HEK293 (cell line): Measurements from ENCODE around the gene UQCRFS1.
A peak's percentile ranks its signal among the peaks of the same experiment; 100 is the strongest.

Source experiments
- CTCF ChIA-PET: fragments of 350-600 bp; formaldehyde crosslinking; extraction: SDS; loops from one replicate; lab custom pipeline; 2021; ENCODE audit warnings: antibody characterized with exemption; lab: Yijun Ruan, JAX
- POLR2A ChIA-PET: fragments of 300-600 bp; formaldehyde crosslinking; extraction: SDS; loops from one replicate; lab custom pipeline; 2020; ENCODE audit warnings: antibody characterized with exemption, inconsistent platforms; lab: Yijun Ruan, JAX
- H3K27ac ChIP-seq: fragments of 200-500 bp; sonication (Bioruptor generic); 2 replicates; pipeline ENCODE4 v1.5.1; 2014; ENCODE audit warnings: low read depth, low read length, control low read depth, inconsistent platforms; ENCODE audit errors: extremely low read depth
- H3K36me3 ChIP-seq, 2 experiments: fragments of 200-500 bp in 1 of 2; sonication (Bioruptor generic) in 1 of 2; 1 replicate in 1 of 2; 2 replicates in 1 of 2; pipeline ENCODE4 v1.5.1; 2014 to 2017; ENCODE audit warnings: inconsistent platforms in 2 of 2, low read length in 2 of 2; ENCODE audit not compliant: control insufficient read depth in 2 of 2, insufficient read depth in 1 of 2
- H3K4me1 ChIP-seq: fragments of 200-500 bp; sonication (Bioruptor generic); 2 replicates; pipeline ENCODE4 v1.5.1; 2014; ENCODE audit warnings: mild to moderate bottlenecking, low read length, inconsistent platforms; ENCODE audit not compliant: control insufficient read depth, insufficient read depth
- H3K4me3 ChIP-seq: 2 replicates; pipeline ENCODE4 v1.5.1; 2011; ENCODE audit warnings: low read depth, mild to moderate bottlenecking, control low read depth, low read length, moderate library complexity
- H3K9me3 ChIP-seq: fragments of 200-500 bp; sonication (Bioruptor generic); 2 replicates; pipeline ENCODE4 v1.5.1; 2014; ENCODE audit warnings: low read depth, low read length, inconsistent platforms; ENCODE audit not compliant: control insufficient read depth, insufficient read depth
- ATF2 ChIP-seq: fragments of 450-650 bp; formaldehyde crosslinking; IDR thresholded peaks from 2 replicates; pipeline ENCODE4 v1.5.1; 2016; ENCODE audit warnings: missing biosample characterization, missing genetic modification characterization, low read depth
- GLI4 ChIP-seq: fragments of 450-650 bp; formaldehyde crosslinking; IDR thresholded peaks from 2 replicates; pipeline ENCODE4 v1.5.1; 2016; ENCODE audit warnings: missing biosample characterization, missing genetic modification characterization
- HOXD13 ChIP-seq: sonication (generic); formaldehyde crosslinking; IDR thresholded peaks from 2 replicates; pipeline ENCODE4 v1.8.0; 2022; ENCODE audit warnings: missing genetic modification reagents, borderline replicate concordance
- MEIS1 ChIP-seq: sonication (generic); formaldehyde crosslinking; IDR thresholded peaks from 2 replicates; pipeline ENCODE4 v1.8.1; 2022; ENCODE audit warnings: missing genetic modification reagents, mild to moderate bottlenecking, borderline replicate concordance
- MYNN ChIP-seq: fragments of 450-650 bp; formaldehyde crosslinking; IDR thresholded peaks from 2 replicates; pipeline ENCODE4 v1.5.1; 2016; ENCODE audit warnings: missing biosample characterization, missing genetic modification characterization, borderline replicate concordance
- ZBTB20 ChIP-seq: fragments of 450-650 bp; formaldehyde crosslinking; IDR thresholded peaks from 2 replicates; pipeline ENCODE4 v1.5.1; 2016; ENCODE audit warnings: missing biosample characterization, missing genetic modification characterization
- ZBTB48 ChIP-seq: fragments of 450-650 bp; formaldehyde crosslinking; IDR thresholded peaks from 2 replicates; pipeline ENCODE4 v1.5.1; 2016; ENCODE audit warnings: missing biosample characterization, missing genetic modification characterization
- ZNF133 ChIP-seq: fragments of 450-650 bp; formaldehyde crosslinking; IDR thresholded peaks from 2 replicates; pipeline ENCODE4 v1.5.1; 2016; ENCODE audit warnings: missing biosample characterization, missing genetic modification characterization
- ZNF239 ChIP-seq: fragments of 450-650 bp; formaldehyde crosslinking; IDR thresholded peaks from 2 replicates; pipeline ENCODE4 v1.5.1; 2016; ENCODE audit warnings: missing biosample characterization, missing genetic modification characterization
- ZNF280D ChIP-seq: fragments of 450-650 bp; formaldehyde crosslinking; IDR thresholded peaks from 2 replicates; pipeline ENCODE4 v1.5.1; 2016; ENCODE audit warnings: missing biosample characterization, missing genetic modification characterization
- ZNF324 ChIP-seq: fragments of 450-650 bp; formaldehyde crosslinking; IDR thresholded peaks from 2 replicates; pipeline ENCODE4 v1.5.1; 2016; ENCODE audit warnings: missing biosample characterization, missing genetic modification characterization
- ZNF449 ChIP-seq: fragments of 450-650 bp; formaldehyde crosslinking; IDR thresholded peaks from 2 replicates; pipeline ENCODE4 v1.5.1; 2017; ENCODE audit warnings: missing biosample characterization, mild to moderate bottlenecking, missing genetic modification characterization, moderate library complexity
- ZNF654 ChIP-seq: fragments of 450-650 bp; formaldehyde crosslinking; IDR thresholded peaks from 2 replicates; pipeline ENCODE4 v1.5.1; 2016; ENCODE audit warnings: low read depth, missing biosample characterization, missing genetic modification characterization
- ZNF707 ChIP-seq: fragments of 450-650 bp; formaldehyde crosslinking; IDR thresholded peaks from 2 replicates; pipeline ENCODE4 v1.5.1; 2016; ENCODE audit warnings: missing biosample characterization, missing genetic modification characterization
- ZNF785 ChIP-seq: fragments of 450-650 bp; formaldehyde crosslinking; IDR thresholded peaks from 2 replicates; pipeline ENCODE4 v1.5.1; 2016; ENCODE audit warnings: missing biosample characterization, missing genetic modification characterization
- ZNF792 ChIP-seq: fragments of 450-650 bp; formaldehyde crosslinking; IDR thresholded peaks from 2 replicates; pipeline ENCODE4 v1.5.1; 2016; ENCODE audit warnings: missing biosample characterization, missing genetic modification characterization

The UQCRFS1 gene

GRCh38 chr19:29194658-29195057, 18.3 kb downstream of the UQCRFS1 start:
- POLR2A ChIA-PET = no interaction called here

GRCh38 chr19:29193155-29193554, 19.8 kb downstream of the UQCRFS1 start:
- TF ChIP-seq HOXD13 (CRISPR knock-in tag) = no peak
- TF ChIP-seq ZNF785 (tag by site-specific recombination) = no peak
- no peak for TF ChIP-seq ZNF792 (tag by site-specific recombination)
- TF ChIP-seq ZNF654 (tag by site-specific recombination) = no peak
- TF ChIP-seq ZNF239 (tag by site-specific recombination) = no peak
- TF ChIP-seq, all 188 proteins: peak for 0
- ChIA-PET POLR2A (interaction anchor here (1.0 kb wide), 1 partner anchor 19 kb away, joined by 3 read pairs; no protein-coding TSS in a partner anchor), CTCF (interaction anchor here (0.5 to 1.3 kb wide), 6 partner anchors 20 to 335 kb away, joined by 3 to 5 read pairs (median 3); partner anchors contain the start of gene UQCRFS1)
- no peaks in the 10 kb centered on the region for H3K36me3 ChIP-seq
- H3K9me3 ChIP-seq = no peaks in the 10 kb centered on the region; the same call in none of the 2 replicates
- no peak overlapping the region for H3K4me3 ChIP-seq
- no peaks in the 10 kb centered on the region for H3K4me1 ChIP-seq
- H3K27ac ChIP-seq = 0 out of 2 replicates have a peak overlapping the region, but pooled peaks have one; percentile 11

More at GRCh38 chr19:29194658-29195057, 18.3 kb downstream of the UQCRFS1 start:
- Histone ChIP-seq H3K27ac (no peak overlapping the region), H3K9me3 (no peaks in the 10 kb centered on the region; the same call in none of the 2 replicates)
- CTCF ChIA-PET = interaction anchor here (0.7 kb wide), 2 partner anchors 309 to 402 kb away, joined by 3 to 4 read pairs; no protein-coding TSS in a partner anchor
- TF ChIP-seq ZNF449 (tag by site-specific recombination) (no peak), ZNF280D (tag by site-specific recombination) (no peak), ATF2 (no peak), ZNF707 (tag by site-specific recombination) (no peak), ZNF654 (tag by site-specific recombination) (no peak), MYNN (no peak), ZNF133 (peak; percentile 73)
- TF ChIP-seq, all 188 proteins: peak for 1
- Histone ChIP-seq H3K36me3 (no peaks in the 10 kb centered on the region), H3K4me3 (no peak overlapping the region), H3K4me1 (no peaks in the 10 kb centered on the region)

GRCh38 chr19:29191005-29191404, 21.9 kb downstream of the UQCRFS1 start:
- Histone ChIP-seq H3K27ac (no peak overlapping the region), H3K9me3 (no peaks in the 10 kb centered on the region; the same call in none of the 2 replicates), H3K36me3 (no peaks in the 10 kb centered on the region), H3K4me1 (no peaks in the 10 kb centered on the region), H3K4me3 (no peak overlapping the region)
- ChIA-PET POLR2A (no interaction called here), CTCF (interaction anchor here (1.4 to 1.8 kb wide), 3 partner anchors 24 to 73 kb away, joined by 4 to 6 read pairs (median 5); no protein-coding TSS in a partner anchor)
- TF ChIP-seq ZBTB48 (tag by site-specific recombination) (no peak), ZNF280D (tag by site-specific recombination) (no peak), GLI4 (tag by site-specific recombination) (no peak), ZNF324 (tag by site-specific recombination) (no peak), ZBTB20 (tag by site-specific recombination) (no peak), MEIS1 (CRISPR knock-in tag) (no peak)
